Right lobe of liver (tissue), 4 donors: ENCODE data around the gene NHSL2.

Experiments used
- CTCF ChIP-seq, 4 donors: fragments of 200-600 bp in 3 of 4; fragments of 450-650 bp in 1 of 4; IDR thresholded peaks; one replicate each; pipeline versions ENCODE4 v1.5.1 to v1.8.0; 2016 to 2022; ENCODE audit warnings: antibody characterized with exemption in 4 of 4, mild to moderate bottlenecking in 2 of 4
- POLR2A ChIP-seq: fragments of 450-650 bp; IDR thresholded peaks from one replicate; pipeline ENCODE4 v1.6.1; 2017; ENCODE audit warnings: antibody characterized with exemption, mild to moderate bottlenecking
- donor health status: DM: no; HTN: no; CAD: no.
- donor health status: DM: no; HTN: no; CAD: no.
- donor health status: DM: no; HTN: yes; CAD: no.

- TF ChIP-seq CTCF (IDR thresholded peaks at IDR 0.05) (no peak), POLR2A (no peak)
These were observed 79.9 kb downstream of the NHSL2 start for GRCh38 chrX:71990518-71990917.
